ENCODE measurements around the gene GLTP. TPM values are rescaled to one million over a fixed set of nuclear protein-coding genes. Genes with fewer than 3 reads are reported as not detected.
"Not testable (repeated sequence)": the region's sequence is repeated elsewhere in the genome, so short reads cannot be mapped to it uniquely, and the experiment has no call there.

GLTP gene
- total and polyA plus RNA-seq, 2 experiments from 2014 or later = 28.4 to 33.4 TPM

GRCh38 chr12:109857715-109858114 lies 22.6 kb downstream of the GLTP start:
- Histone ChIP-seq H3K36me3 (replicated peaks; ENCODE audit: insufficient read depth, low read depth) (no peaks in the 10 kb centered on the region), H3K4me2 (no peak overlapping the region), H3K9me2 (replicated peaks; ENCODE audit: insufficient read depth) (no peaks in the 10 kb centered on the region), H2AFZ (no peak overlapping the region), H3K9me3 (ENCODE audit: low read depth) (no peaks in the 10 kb centered on the region), H3K27me3 (no peaks in the 10 kb centered on the region), H3K4me3 (no peak overlapping the region), H4K20me1 (ENCODE audit: insufficient read depth, poor library complexity, severe bottlenecking) (no peaks in the 10 kb centered on the region), H3K27ac (no peak overlapping the region), H3K4me1 (ENCODE audit: insufficient read depth) (peaks cover 6% of the 10 kb centered on the region), H3K79me2 (no peaks in the 10 kb centered on the region)
- DNase-seq (ENCODE audit: low spot score) = no peak
- TF ChIP-seq EZH2phosphoT487 (IDR thresholded peaks at IDR 0.05; ENCODE audit: low read depth, severe bottlenecking, unreplicated experiment) (no peak), EZH2 (IDR thresholded peaks at IDR 0.05; ENCODE audit: borderline replicate concordance) (no peak), CTCF (IDR thresholded peaks at IDR 0.05; ENCODE audit: poor library complexity) (no peak)
- over 99% methylated on average over 6 of the region's 6 CpGs for WGBS (ENCODE audit: low lambda C conversion rate, missing lambda C conversion rate)

- Histone ChIP-seq H3K27ac (no peak overlapping the region), H3K9me2 (replicated peaks; ENCODE audit: insufficient read depth) (no peaks in the 10 kb centered on the region), H3K4me2 (no peak overlapping the region), H2AFZ (no peak overlapping the region), H3K4me1 (ENCODE audit: insufficient read depth) (no peaks in the 10 kb centered on the region), H3K9me3 (ENCODE audit: low read depth) (no peaks in the 10 kb centered on the region), H3K79me2 (no peaks in the 10 kb centered on the region), H3K36me3 (replicated peaks; ENCODE audit: insufficient read depth, low read depth) (no peaks in the 10 kb centered on the region), H3K27me3 (no peaks in the 10 kb centered on the region), H4K20me1 (ENCODE audit: insufficient read depth, poor library complexity, severe bottlenecking) (no peaks in the 10 kb centered on the region), H3K4me3 (no peak overlapping the region)
- WGBS (ENCODE audit: low lambda C conversion rate, missing lambda C conversion rate) = 92% methylated on average over 14 of the region's 14 CpGs
- DNase-seq (ENCODE audit: low spot score) = no peak
- TF ChIP-seq CTCF (IDR thresholded peaks at IDR 0.05; ENCODE audit: poor library complexity) = no peak
- no peak for TF ChIP-seq EZH2phosphoT487 (IDR thresholded peaks at IDR 0.05; ENCODE audit: low read depth, severe bottlenecking, unreplicated experiment)
- no peak for TF ChIP-seq EZH2 (IDR thresholded peaks at IDR 0.05; ENCODE audit: borderline replicate concordance)
Measured at GRCh38 chr12:109855377-109855776, 25.0 kb downstream of the GLTP start.

- H3K9me3 ChIP-seq (ENCODE audit: low read depth); H3K36me3 ChIP-seq (replicated peaks; ENCODE audit: insufficient read depth, low read depth); H3K4me1 ChIP-seq (ENCODE audit: insufficient read depth); H2AFZ ChIP-seq; H3K79me2 ChIP-seq; H3K4me2 ChIP-seq; H4K20me1 ChIP-seq (ENCODE audit: insufficient read depth, poor library complexity, severe bottlenecking); DNase-seq (ENCODE audit: low spot score); H3K9me2 ChIP-seq (replicated peaks; ENCODE audit: insufficient read depth); H3K27me3 ChIP-seq; H3K4me3 ChIP-seq; H3K27ac ChIP-seq: not testable (repeated sequence)
- WGBS (ENCODE audit: low lambda C conversion rate, missing lambda C conversion rate) = 94% methylated on average over 6 of the region's 6 CpGs
Measured at GRCh38 chr12:109850518-109850917, 29.8 kb downstream of the GLTP start.

GRCh38 chr12:109847142-109847735 lies 33.1 kb downstream of the GLTP start:
- no peaks in the 10 kb centered on the region for H3K9me3 ChIP-seq (ENCODE audit: low read depth)
- no peak overlapping the region for H3K4me2 ChIP-seq
- no peaks in the 10 kb centered on the region for H4K20me1 ChIP-seq (ENCODE audit: insufficient read depth, poor library complexity, severe bottlenecking)
- no peaks in the 10 kb centered on the region for H3K79me2 ChIP-seq
- no peaks in the 10 kb centered on the region for H3K27me3 ChIP-seq
- H2AFZ ChIP-seq = no peak overlapping the region
- no peak for DNase-seq (ENCODE audit: low spot score)
- no peaks in the 10 kb centered on the region for H3K4me1 ChIP-seq (ENCODE audit: insufficient read depth)
- 83% methylated on average over 7 of the region's 7 CpGs for WGBS (ENCODE audit: low lambda C conversion rate, missing lambda C conversion rate)
- no peak overlapping the region for H3K4me3 ChIP-seq
- H3K27ac ChIP-seq = no peak overlapping the region
- H3K9me2 ChIP-seq (replicated peaks; ENCODE audit: insufficient read depth) = no peaks in the 10 kb centered on the region
- H3K36me3 ChIP-seq (replicated peaks; ENCODE audit: insufficient read depth, low read depth) = no peaks in the 10 kb centered on the region
- TF ChIP-seq CTCF (IDR thresholded peaks at IDR 0.05; ENCODE audit: poor library complexity) = no peak
- TF ChIP-seq EZH2phosphoT487 (IDR thresholded peaks at IDR 0.05; ENCODE audit: low read depth, severe bottlenecking, unreplicated experiment) = no peak
- no peak for TF ChIP-seq EZH2 (IDR thresholded peaks at IDR 0.05; ENCODE audit: borderline replicate concordance)
